Stomach smooth muscle (tissue), 2 donors: Measurements from ENCODE around the gene PMPCA.

Source experiments
- H3K27ac ChIP-seq: one replicate; pipeline ENCODE4 v1.7.0; 2013; ENCODE audit warnings: mild to moderate bottlenecking, low read length, inconsistent platforms
- H3K27me3 ChIP-seq, 2 donors: one replicate each; pipeline ENCODE4 v1.7.0; 2013; ENCODE audit warnings: low read length in 2 of 2; ENCODE audit not compliant: insufficient read depth in 2 of 2, control insufficient read depth in 1 of 2
- H3K36me3 ChIP-seq, 2 donors: one replicate each; pipeline ENCODE4 v1.7.0; 2013; ENCODE audit warnings: low read length in 2 of 2; ENCODE audit not compliant: control insufficient read depth in 2 of 2, insufficient read depth in 2 of 2
- H3K4me1 ChIP-seq: one replicate; pipeline ENCODE4 v1.7.0; 2013; ENCODE audit warnings: low read length; ENCODE audit not compliant: control insufficient read depth, insufficient read depth
- H3K4me3 ChIP-seq, 2 donors: one replicate each; pipeline ENCODE4 v1.7.0; 2013; ENCODE audit warnings: low read length in 2 of 2
- H3K9ac ChIP-seq, 2 donors: one replicate each; pipeline ENCODE4 v1.7.0; 2013; ENCODE audit warnings: low read length in 2 of 2, mild to moderate bottlenecking in 1 of 2
- H3K9me3 ChIP-seq, 2 donors: one replicate each; pipeline ENCODE4 v1.7.0; 2013; ENCODE audit warnings: low read length in 2 of 2; ENCODE audit not compliant: control insufficient read depth in 2 of 2
- donor health status: healthy.
- donor health status: Pancreatic carcinoma.

Gene PMPCA

DNA sequence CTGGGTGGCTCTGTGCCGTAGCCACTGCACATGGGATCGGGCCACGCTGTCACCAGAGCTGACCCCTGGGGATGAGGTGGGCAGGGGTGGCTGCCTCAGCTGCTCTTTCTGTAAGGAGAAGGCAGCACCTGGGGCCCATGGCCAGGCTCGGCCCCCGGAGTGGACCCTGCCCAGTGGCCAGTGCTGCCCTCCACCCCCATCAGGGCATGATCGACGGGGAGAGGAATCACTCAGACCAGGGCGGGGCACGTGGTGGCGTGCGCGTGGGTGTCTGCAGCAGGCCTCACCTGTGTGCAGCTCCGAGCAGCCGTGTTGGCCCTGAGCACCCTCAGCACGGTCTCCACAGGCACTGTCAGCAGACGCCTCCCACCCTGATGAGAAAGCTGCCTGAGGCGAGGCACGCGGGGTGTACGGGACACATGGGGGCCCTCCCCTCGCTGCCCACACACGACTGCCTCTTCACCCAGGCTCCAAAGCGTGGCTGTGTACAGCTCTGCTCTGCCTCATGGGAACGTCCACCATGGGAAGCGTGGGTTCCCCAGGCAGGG, 28.4 kb upstream of the PMPCA start:
- Histone ChIP-seq H3K4me1 (no peaks in the 10 kb centered on the region), H3K36me3 (peaks cover 12 to 19% of the 10 kb centered on the region in 2 donors), H3K27me3 (no peaks in the 10 kb centered on the region), H3K9ac (no peak overlapping the region), H3K9me3 (no peaks in the 10 kb centered on the region), H3K4me3 (no peak overlapping the region), H3K27ac (no peak overlapping the region)

DNA sequence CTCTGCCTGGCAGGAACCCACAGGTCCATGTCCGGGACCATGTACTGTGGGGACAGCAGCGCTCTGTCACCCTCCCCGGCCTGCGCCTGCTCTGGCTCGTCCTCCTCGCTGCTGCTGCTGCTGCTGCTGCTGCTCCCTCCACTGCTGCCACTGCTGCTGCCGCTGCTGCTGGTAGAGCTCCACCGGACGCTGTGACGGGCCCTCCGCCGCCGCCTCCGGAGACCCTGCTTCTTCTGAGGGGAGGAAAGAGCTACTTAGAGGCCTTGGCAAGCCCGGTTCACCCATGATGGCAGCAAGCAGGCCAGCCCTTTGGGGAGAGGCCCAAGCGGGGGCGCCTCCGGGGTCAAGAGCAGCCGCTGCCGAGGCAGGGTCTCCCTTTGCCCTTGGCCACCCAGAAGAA, 27.0 kb upstream of the PMPCA start:
- Histone ChIP-seq H3K36me3 (peaks cover 23 to 29% of the 10 kb centered on the region in 2 donors), H3K4me1 (no peaks in the 10 kb centered on the region), H3K9ac (no peak overlapping the region), H3K27ac (no peak overlapping the region), H3K9me3 (no peaks in the 10 kb centered on the region), H3K4me3 (no peak overlapping the region), H3K27me3 (no peaks in the 10 kb centered on the region)

DNA sequence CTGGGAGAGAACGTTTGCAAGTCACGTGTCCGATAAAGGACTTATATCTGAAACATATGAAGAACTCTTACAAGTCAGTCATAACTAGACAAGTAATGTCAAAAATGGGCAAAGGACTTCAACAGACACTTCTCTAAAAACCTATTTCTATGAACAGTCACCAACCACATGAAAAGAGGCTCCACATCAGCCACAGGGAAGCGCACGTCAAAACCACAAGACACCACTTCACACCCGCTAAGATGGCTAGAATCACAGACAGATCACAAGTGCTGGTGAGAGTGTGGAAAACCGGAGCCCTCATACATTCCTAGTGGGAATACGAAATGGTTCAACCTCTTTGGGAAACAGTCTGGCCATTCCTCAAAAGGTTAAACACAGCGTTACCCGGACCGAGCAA, 25.4 kb upstream of the PMPCA start:
- Histone ChIP-seq H3K9ac (no peak overlapping the region), H3K36me3 (peaks cover 25 to 32% of the 10 kb centered on the region in 2 donors), H3K4me3 (no peak overlapping the region), H3K27ac (no peak overlapping the region), H3K4me1 (no peaks in the 10 kb centered on the region), H3K27me3 (no peaks in the 10 kb centered on the region), H3K9me3 (no peaks in the 10 kb centered on the region)

DNA sequence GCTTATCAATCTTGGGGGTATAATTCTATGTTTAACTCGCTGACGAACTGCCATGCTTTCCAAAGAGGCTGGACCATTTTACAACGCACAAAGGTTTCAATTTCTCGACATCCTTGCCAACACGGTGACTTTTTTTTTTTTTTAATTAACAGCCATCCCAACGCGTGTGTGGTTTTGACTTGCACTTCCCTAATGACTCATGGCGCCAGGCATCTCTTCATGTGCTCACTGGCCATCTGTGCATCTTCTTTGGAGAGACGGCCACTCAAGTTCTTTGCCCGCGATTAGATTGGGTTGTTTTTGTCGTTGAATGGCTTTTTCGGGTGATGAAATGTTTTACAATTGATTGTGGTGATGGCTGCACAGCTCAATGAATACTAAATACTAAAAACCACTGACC, 24.4 kb upstream of the PMPCA start:
- H3K4me3 ChIP-seq = no peak overlapping the region
- H3K9me3 ChIP-seq = no peaks in the 10 kb centered on the region
- no peaks in the 10 kb centered on the region for H3K4me1 ChIP-seq
- H3K36me3 ChIP-seq = peaks cover 25 to 32% of the 10 kb centered on the region in 2 donors
- H3K9ac ChIP-seq = no peak overlapping the region
- H3K27ac ChIP-seq = no peak overlapping the region
- no peaks in the 10 kb centered on the region for H3K27me3 ChIP-seq

DNA sequence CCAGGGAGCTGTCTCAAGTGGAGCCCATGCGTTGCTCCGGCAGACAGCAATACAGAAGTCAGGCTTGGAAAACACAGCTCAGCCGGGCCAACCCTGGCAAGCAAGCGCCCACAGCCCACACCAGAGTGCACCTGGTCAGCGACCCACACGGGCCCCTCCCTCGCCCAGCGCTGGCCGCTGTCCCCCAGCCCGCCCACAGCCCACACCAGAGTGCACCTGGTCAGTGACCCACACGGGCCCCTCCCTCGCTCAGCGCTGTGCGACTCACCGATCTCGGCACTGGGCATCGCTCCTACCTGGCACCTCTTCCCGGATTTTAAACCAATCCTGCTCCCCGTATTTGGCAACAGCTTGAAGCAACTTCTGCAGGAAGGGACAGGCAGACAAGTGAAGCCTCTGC, 23.2 kb upstream of the PMPCA start:
- Histone ChIP-seq H3K36me3 (peaks cover 34 to 35% of the 10 kb centered on the region in 2 donors), H3K9me3 (no peaks in the 10 kb centered on the region), H3K9ac (no peak overlapping the region), H3K4me1 (no peaks in the 10 kb centered on the region), H3K4me3 (no peak overlapping the region), H3K27ac (no peak overlapping the region), H3K27me3 (no peaks in the 10 kb centered on the region)

DNA sequence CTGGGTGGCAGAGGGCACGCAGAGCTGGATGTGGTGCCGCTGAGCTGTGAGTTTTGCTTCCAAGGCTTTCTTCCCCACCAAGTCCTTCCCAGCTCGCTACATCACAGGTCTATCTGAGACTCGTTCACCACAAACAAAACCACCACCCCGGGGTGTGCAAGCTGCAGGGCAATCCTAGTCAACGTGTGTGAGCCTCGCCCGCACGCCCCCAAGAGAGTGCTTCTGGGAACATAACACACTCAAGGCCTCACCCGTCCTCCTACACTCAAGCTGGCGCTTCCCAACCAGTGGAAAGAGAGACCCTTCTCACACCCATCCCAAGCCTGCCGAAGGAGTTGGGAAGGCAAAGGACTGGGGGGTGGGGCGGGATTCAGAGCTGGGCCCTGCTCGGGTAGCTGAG, 21.1 kb upstream of the PMPCA start:
- H3K9ac ChIP-seq = no peak overlapping the region
- H3K36me3 ChIP-seq = peaks cover 37 to 39% of the 10 kb centered on the region in 2 donors
- H3K27ac ChIP-seq = no peak overlapping the region
- no peaks in the 10 kb centered on the region for H3K4me1 ChIP-seq
- no peak overlapping the region for H3K4me3 ChIP-seq
- no peaks in the 10 kb centered on the region for H3K27me3 ChIP-seq
- H3K9me3 ChIP-seq = no peaks in the 10 kb centered on the region

DNA sequence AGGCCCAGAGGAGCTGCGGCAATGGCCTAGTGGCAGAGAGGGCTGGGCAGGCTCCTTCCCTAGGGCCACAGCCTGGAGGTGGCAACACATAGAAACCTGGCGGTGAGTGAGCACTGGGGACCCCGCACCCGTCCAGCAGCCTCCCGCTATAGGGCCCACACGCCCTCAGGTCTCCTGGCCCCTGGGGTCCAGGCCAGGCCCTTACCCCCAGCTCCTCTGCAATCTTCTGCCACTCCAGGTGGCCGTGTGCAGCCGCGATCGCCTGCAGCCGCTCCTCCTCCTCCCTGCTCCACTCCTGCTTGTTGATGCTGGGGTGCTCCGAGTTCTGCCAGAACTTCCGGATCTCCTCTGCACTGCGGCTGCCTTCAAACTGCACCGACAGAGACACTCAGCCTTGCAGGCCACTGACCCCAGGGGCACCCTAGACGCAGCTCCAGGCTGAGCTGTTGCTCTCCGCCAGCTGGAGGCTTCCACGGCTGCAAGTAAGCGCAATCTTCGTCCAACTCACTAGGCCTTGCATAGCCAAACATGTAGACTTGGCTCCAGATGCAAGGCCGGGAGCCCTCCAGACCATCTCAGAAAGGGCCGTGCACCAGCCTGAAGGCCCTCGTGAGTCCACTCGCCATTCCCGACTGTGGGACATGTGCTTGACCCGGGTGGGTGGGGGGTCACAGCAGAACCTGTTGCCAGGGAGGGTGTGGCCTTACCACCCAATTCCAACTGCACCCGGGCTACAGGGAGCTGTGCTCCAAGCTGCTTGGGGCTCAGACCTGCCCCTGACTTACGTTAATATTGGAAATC, 18.5 kb upstream of the PMPCA start:
- Histone ChIP-seq H3K36me3 (peaks cover 54 to 55% of the 10 kb centered on the region in 2 donors), H3K4me1 (no peaks in the 10 kb centered on the region), H3K27ac (no peak overlapping the region), H3K9ac (no peak overlapping the region), H3K27me3 (no peaks in the 10 kb centered on the region), H3K9me3 (no peaks in the 10 kb centered on the region), H3K4me3 (no peak overlapping the region)

DNA sequence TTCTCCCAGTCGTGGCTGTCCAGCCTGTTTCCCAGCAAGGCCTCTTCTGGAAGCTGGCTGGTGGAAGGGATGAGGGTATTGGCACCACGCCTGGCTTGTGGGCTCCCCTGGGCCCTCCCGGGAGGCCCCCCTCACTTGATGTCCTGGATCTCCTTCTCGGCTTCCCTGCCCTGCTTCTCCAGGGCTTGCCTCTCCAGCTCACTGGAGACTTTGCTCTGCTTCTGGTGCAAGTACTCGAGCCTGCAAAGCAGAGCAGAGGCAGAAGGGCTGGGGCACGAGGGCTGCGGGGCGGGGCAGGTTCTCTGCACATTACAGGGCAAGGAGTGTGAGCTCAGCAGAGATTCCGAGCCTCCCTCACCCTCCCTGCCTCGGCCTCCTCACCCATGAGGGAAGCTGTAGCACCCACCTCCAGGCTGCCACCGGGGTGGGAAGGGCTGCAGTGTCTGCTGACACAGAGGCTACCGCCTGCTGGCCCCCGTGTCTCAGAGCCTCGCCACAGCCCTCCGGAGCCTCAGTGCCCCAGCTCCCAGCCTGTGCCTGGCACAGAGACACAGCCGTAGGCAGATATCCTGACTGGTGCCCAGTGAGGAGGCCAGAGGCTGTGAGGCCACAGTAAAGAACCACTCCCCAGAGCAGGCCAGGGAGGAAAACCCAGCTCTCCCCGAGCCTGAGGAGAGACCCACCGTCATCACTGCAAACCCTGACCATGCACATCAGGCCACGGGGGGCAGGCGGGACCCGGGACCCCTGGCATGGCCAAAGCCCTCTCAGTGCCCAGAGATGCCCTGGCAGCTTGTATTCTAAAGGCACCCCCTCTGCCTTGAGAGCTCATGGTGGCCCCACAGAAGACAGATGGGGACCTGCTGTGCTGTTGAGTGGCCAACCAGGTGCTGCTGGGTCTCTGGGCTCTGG, 17.7 kb upstream of the PMPCA start:
- Histone ChIP-seq H3K36me3 (peaks cover 48 to 50% of the 10 kb centered on the region in 2 donors), H3K4me1 (no peaks in the 10 kb centered on the region), H3K9ac (no peak overlapping the region), H3K27ac (no peak overlapping the region), H3K4me3 (no peak overlapping the region), H3K27me3 (no peaks in the 10 kb centered on the region), H3K9me3 (no peaks in the 10 kb centered on the region)

DNA sequence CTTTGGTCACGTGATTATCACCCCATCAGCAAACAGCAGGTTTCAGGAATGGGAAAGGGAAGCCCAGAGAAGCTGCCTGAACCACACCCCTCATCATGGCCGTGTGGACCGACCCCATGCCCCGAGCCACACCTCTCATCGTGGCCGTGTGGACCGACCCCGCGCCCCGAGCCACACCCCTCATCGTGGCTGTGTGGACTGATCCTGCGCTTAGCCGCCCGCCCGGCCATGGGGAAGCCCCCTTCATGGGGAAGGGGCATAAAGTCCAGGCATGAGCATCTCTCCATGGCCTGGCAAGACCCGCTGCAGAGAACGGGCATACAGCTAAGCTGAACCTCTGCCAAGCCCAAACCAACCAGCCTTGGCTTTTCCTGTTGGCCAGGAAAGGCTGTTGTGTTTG, 16.9 kb upstream of the PMPCA start:
- H3K4me1 ChIP-seq = peaks cover 5% of the 10 kb centered on the region
- no peak overlapping the region for H3K9ac ChIP-seq
- H3K27me3 ChIP-seq = no peaks in the 10 kb centered on the region
- no peak overlapping the region for H3K4me3 ChIP-seq
- no peaks in the 10 kb centered on the region for H3K9me3 ChIP-seq
- peaks cover 43 to 47% of the 10 kb centered on the region in 2 donors for H3K36me3 ChIP-seq
- no peak overlapping the region for H3K27ac ChIP-seq

DNA sequence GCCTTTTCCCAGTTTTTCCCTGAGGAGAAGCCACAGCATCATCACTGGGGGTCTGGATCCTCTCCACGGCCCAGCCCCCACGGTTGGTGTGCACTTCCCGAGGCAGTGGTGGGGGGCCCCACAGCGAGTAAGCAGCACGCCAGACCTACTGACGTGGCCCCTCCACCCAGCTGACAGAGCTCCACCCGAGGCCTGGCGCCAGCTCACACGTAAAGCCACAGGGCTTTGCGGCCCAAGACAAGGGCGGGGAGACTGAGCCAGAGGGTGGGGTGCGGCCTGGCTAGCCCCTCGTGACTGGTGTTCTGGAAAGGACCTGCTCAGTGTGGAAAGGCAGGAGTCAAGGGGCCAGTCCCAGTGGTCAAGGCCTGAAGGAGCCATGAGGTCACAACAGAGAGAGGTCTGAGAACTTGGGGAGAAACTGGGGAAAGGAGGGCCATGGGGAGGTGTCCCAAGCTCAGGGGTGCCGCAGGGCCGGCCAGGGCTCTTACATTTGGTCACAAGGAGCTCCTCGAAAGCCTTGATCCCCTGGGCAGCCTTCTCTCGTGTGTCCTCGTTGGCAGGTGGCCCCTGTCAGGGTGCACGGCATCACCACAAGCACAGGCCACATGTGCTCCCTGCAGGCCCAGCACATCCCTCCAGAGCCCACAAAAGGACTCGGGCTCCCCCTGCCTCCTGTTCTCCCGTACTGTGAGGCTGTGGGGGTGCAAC, 16.0 kb upstream of the PMPCA start:
- peaks cover 40 to 42% of the 10 kb centered on the region in 2 donors for H3K36me3 ChIP-seq
- H3K27ac ChIP-seq = no peak overlapping the region
- peaks cover 15% of the 10 kb centered on the region for H3K4me1 ChIP-seq
- no peaks in the 10 kb centered on the region for H3K9me3 ChIP-seq
- no peaks in the 10 kb centered on the region for H3K27me3 ChIP-seq
- H3K4me3 ChIP-seq = no peak overlapping the region
- no peak overlapping the region for H3K9ac ChIP-seq
